GM12891 (cell line): Measurements from ENCODE around the gene ZIC5.

Source experiments
- POLR2A ChIP-seq: IDR thresholded peaks from 2 replicates; pipeline ENCODE4 v1.6.1; 2011; ENCODE audit warnings: low read depth, low read length, control low read depth
- POU2F2 ChIP-seq: IDR thresholded peaks from 2 replicates; pipeline ENCODE4 v1.6.1; 2011; ENCODE audit warnings: low read depth, mild to moderate bottlenecking, control low read depth, low read length, moderate library complexity
- TAF1 ChIP-seq: IDR thresholded peaks from 2 replicates; pipeline ENCODE4 v1.6.1; 2011; ENCODE audit warnings: low read depth, low read length, control low read depth

- TF ChIP-seq POLR2A (no peak), POU2F2 (no peak), TAF1 (no peak)
These were observed 654 bp downstream of the ZIC5 start for GRCh38 chr13:99970651-99971575.
